ENCODE measurements around the gene NUTM2E.
"Not testable (repeated sequence)": the region's sequence is repeated elsewhere in the genome, so short reads cannot be mapped to it uniquely, and the experiment has no call there.

NUTM2E gene

GRCh38 chr10:79862803-79863202 is 36.3 kb downstream of the NUTM2E start:
- DNase-seq (ENCODE audit: low read depth, low spot score), result not testable (repeated sequence)

GRCh38 chr10:79866903-79867551 is 40.5 kb downstream of the NUTM2E start:
- DNase-seq (ENCODE audit: low read depth, low spot score), result not testable (repeated sequence)

- not testable (repeated sequence) for DNase-seq (ENCODE audit: low read depth, low spot score)
Measured at GRCh38 chr10:79868023-79868422, 41.5 kb downstream of the NUTM2E start.

- DNase-seq (ENCODE audit: low read depth, low spot score), result not testable (repeated sequence)
Measured at GRCh38 chr10:79869439-79870097, 43.0 kb downstream of the NUTM2E start.

GRCh38 chr10:79871729-79872128 is 45.2 kb downstream of the NUTM2E start:
- DNase-seq (ENCODE audit: low read depth, low spot score), result not testable (repeated sequence)

Data from activated CD4-positive, CD25-positive, alpha-beta regulatory T cell treated with anti-CD3 and anti-CD28 coated beads, Interleukin-2, amount 50 U/mL, for 16 hours (primary cell).